ENCODE results near the gene DHRSX.

DNA sequence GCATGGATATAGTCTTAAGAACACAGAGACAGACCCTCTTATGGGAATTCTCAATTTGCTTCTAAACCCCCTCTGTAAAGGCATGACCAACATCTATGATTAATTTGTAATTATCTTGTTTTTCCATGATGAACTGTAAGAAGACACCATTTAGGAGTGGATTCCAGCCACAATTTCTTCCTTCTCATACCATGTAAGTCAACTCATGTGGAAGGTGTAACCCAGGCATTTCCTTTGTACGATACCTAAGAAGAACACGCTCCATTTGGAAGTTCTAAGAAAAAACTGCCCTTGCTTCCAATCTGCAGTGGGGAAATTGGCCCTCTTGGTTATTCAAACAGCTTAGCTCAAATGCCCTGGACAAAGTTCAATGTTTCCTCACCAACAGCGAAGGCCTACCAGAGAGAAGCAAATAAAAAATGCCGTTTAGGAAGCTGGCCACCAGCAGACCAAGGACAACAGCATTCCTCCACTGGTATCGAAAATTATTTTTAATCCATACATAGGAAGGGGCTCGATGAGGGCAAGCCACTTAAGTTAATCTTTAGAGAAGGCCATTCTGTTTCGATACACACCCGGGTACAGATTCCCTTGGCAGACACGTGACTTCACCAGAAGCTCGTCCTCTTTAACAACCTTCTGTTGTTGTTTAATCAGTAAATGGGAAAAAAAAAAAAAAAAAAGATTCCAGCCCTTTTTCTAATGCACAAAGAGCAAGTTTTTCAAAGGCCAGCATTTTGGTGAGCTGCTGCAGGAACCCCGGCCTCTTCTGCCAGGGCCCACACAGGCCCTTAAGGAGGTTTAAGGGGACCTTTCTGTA is 2.6 kb downstream of the DHRSX start:
- no peak for TF ChIP-seq ZFP3 (CRISPR knock-in tag; IDR thresholded peaks at IDR 0.05)
- TF ChIP-seq, protein P1, sequence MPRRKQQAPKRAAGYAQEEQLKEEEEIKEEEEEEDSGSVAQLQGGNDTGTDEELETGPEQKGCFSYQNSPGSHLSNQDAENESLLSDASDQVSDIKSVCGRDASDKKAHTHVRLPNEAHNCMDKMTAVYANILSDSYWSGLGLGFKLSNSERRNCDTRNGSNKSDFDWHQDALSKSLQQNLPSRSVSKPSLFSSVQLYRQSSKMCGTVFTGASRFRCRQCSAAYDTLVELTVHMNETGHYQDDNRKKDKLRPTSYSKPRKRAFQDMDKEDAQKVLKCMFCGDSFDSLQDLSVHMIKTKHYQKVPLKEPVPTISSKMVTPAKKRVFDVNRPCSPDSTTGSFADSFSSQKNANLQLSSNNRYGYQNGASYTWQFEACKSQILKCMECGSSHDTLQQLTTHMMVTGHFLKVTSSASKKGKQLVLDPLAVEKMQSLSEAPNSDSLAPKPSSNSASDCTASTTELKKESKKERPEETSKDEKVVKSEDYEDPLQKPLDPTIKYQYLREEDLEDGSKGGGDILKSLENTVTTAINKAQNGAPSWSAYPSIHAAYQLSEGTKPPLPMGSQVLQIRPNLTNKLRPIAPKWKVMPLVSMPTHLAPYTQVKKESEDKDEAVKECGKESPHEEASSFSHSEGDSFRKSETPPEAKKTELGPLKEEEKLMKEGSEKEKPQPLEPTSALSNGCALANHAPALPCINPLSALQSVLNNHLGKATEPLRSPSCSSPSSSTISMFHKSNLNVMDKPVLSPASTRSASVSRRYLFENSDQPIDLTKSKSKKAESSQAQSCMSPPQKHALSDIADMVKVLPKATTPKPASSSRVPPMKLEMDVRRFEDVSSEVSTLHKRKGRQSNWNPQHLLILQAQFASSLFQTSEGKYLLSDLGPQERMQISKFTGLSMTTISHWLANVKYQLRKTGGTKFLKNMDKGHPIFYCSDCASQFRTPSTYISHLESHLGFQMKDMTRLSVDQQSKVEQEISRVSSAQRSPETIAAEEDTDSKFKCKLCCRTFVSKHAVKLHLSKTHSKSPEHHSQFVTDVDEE (CRISPR knock-in tag; IDR thresholded peaks at IDR 0.05) = no peak
- no peak for TF ChIP-seq ESRRG (CRISPR knock-in tag; IDR thresholded peaks at IDR 0.05)
- no peak for TF ChIP-seq SNAI2 (CRISPR knock-in tag; IDR thresholded peaks at IDR 0.05)
- TF ChIP-seq GLIS3 (CRISPR knock-in tag; IDR thresholded peaks at IDR 0.05) = no peak
- TF ChIP-seq ZNF70 (CRISPR knock-in tag; IDR thresholded peaks at IDR 0.05) = no peak
- TF ChIP-seq, protein P2, sequence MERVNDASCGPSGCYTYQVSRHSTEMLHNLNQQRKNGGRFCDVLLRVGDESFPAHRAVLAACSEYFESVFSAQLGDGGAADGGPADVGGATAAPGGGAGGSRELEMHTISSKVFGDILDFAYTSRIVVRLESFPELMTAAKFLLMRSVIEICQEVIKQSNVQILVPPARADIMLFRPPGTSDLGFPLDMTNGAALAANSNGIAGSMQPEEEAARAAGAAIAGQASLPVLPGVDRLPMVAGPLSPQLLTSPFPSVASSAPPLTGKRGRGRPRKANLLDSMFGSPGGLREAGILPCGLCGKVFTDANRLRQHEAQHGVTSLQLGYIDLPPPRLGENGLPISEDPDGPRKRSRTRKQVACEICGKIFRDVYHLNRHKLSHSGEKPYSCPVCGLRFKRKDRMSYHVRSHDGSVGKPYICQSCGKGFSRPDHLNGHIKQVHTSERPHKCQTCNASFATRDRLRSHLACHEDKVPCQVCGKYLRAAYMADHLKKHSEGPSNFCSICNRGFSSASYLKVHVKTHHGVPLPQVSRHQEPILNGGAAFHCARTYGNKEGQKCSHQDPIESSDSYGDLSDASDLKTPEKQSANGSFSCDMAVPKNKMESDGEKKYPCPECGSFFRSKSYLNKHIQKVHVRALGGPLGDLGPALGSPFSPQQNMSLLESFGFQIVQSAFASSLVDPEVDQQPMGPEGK (CRISPR knock-in tag; IDR thresholded peaks at IDR 0.05; ENCODE audit: borderline replicate concordance) = no peak

Measured in SK-N-SH treated with all-trans-retinoic acid at 6 μM for 48 hours (cell line).